Activated naive CD4-positive, alpha-beta T cell treated with anti-CD3 and anti-CD28 coated beads for 36 hours (primary cell): Measurements from ENCODE around the gene TBRG1. TPM values are rescaled to one million over a fixed set of nuclear protein-coding genes. Genes with fewer than 3 reads are reported as not detected.
"Not testable (repeated sequence)": the region's sequence is repeated elsewhere in the genome, so short reads cannot be mapped to it uniquely, and the experiment has no call there.

Source experiments
- CTCF ChIA-PET: fragments of 350-600 bp; sonication (Branson Sonifier 250); formaldehyde crosslinking; loops from one replicate; lab custom pipeline; 2021; ENCODE audit warnings: antibody characterized with exemption; lab: Charles Lee
- DNase-seq: peaks from one replicate; pipeline ENCODE4 v3.0.0-alpha.2; 2020
- H3K27ac Mint-ChIP-seq: one replicate; pipeline ENCODE4 v1.8.0; 2021; ENCODE audit warnings: mild to moderate bottlenecking, mixed read lengths
- H3K27me3 Mint-ChIP-seq: one replicate; pipeline ENCODE4 v1.8.0; 2021; ENCODE audit warnings: low read depth, mixed read lengths
- H3K36me3 Mint-ChIP-seq: one replicate; pipeline ENCODE4 v1.8.0; 2021; ENCODE audit warnings: low read depth, mixed read lengths
- H3K4me1 Mint-ChIP-seq: one replicate; pipeline ENCODE4 v1.8.0; 2021; ENCODE audit warnings: low read depth, mixed read lengths
- H3K4me3 Mint-ChIP-seq: one replicate; pipeline ENCODE4 v1.8.0; 2021; ENCODE audit warnings: mild to moderate bottlenecking, moderate library complexity, mixed read lengths
- H3K9me3 Mint-ChIP-seq: one replicate; pipeline ENCODE4 v1.8.0; 2021; ENCODE audit warnings: mixed read lengths
- intact Hi-C: fragments of 100-400 bp; cut with micrococcal nuclease; formaldehyde crosslinking; loops from one replicate; pipeline ENCODE4 v1.15.1; 2023
- total RNA-seq, 2 experiments: library from RNA; stranded (reverse); gene quantifications; one replicate each; pipeline ENCODE4 v1.2.3, GENCODE V29; 2021

TBRG1 gene
- total RNA-seq, 2 experiments from 2014 or later: 28.3 to 28.6 TPM

DNA sequence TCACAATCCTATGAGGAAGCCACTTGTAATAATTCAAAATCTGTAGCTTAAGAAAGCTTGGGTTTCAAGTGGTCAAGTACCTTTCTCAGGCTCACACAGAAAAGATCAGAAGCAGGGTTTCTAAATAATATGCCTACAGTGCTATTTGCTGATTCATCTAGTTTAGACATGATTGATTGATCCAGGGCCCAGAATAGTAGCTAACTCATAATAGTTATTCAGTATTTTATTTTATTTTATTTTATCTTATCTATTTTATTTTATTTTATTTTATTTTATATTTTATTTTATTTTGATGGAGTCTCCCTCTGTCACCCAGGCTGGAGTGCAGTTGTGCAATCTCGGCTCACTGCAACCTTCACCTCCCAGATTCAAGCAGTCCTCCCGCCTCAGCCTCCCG, 27.4 kb upstream of the TBRG1 start:
- DNase-seq: no peak
- Mint-ChIP-seq H3K4me1 (no peaks in the 10 kb centered on the region), H3K36me3 (no peaks in the 10 kb centered on the region), H3K4me3 (no peak overlapping the region), H3K9me3 (no peaks in the 10 kb centered on the region), H3K27me3 (peaks cover 19% of the 10 kb centered on the region), H3K27ac (no peak overlapping the region)
- intact Hi-C loops: no loop called here
- CTCF ChIA-PET: interaction anchor here (1.1 to 2.2 kb wide), 2 partner anchors 10 to 180 kb away, joined by 4 to 9 read pairs; no protein-coding TSS in a partner anchor

DNA sequence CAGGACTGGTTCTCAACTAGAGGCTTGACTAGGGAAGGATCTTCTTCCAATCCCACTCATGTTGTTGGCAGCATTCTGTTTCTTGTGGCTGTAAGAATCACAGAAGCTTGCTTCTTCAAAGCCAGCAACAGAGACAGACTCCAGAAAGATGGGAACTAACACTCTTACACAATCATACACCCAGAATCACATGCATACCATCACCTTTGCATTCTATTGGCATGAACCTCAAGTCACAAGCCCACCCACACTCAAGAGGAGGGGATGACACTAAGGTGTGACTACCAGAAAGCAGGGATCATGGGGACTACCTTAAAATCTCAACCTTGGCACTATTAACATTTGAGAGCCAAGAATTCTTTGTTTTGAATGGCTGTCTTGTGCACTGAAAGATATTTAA, 25.0 kb upstream of the TBRG1 start:
- Mint-ChIP-seq H3K9me3 (no peaks in the 10 kb centered on the region), H3K4me1 (no peaks in the 10 kb centered on the region), H3K4me3 (no peak overlapping the region), H3K36me3 (no peaks in the 10 kb centered on the region), H3K27me3 (peaks cover 20% of the 10 kb centered on the region), H3K27ac (no peak overlapping the region)
- CTCF ChIA-PET: no interaction called here
- no peak for DNase-seq
- intact Hi-C loops: no loop called here

DNA sequence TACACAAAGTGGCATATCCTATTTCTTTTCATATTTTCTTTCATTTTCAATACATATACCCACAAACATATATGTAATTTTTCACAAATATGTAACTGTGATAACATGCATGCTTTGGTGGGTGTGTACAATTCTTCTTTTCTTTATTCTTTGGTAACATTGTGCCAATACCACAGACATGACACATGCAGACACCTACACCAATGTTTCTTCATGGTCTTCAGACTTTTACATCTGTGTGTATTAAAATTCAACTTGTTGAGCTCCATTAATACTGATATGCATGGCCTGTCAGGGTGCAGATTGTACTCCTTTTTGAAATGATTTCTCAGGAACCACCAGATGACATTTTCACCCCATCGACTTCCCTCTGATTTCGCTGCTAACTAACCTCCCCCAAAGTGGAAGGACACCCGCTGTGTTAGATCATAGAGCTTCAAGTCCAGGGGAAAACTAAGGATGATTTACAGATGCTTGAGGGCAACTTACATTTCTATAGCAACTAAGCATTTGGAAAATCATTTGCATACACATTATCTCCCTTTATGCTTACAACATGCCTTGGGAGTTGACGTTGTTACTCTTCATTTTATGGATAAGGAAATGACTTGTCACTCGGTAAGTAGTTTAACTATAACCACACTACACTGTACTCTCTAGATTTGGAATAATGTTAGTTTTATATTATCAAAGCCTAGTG, 21.9 kb upstream of the TBRG1 start:
- H3K27ac Mint-ChIP-seq: no peak overlapping the region
- no peaks in the 10 kb centered on the region for H3K4me1 Mint-ChIP-seq
- no peaks in the 10 kb centered on the region for H3K36me3 Mint-ChIP-seq
- intact Hi-C loops: no loop called here
- DNase-seq: no peak
- H3K9me3 Mint-ChIP-seq: no peaks in the 10 kb centered on the region
- H3K27me3 Mint-ChIP-seq: peaks cover 20% of the 10 kb centered on the region
- CTCF ChIA-PET: interaction anchor here (0.7 to 1.0 kb wide), 2 partner anchors 15 to 205 kb away, joined by 3 to 4 read pairs; no protein-coding TSS in a partner anchor
- no peak overlapping the region for H3K4me3 Mint-ChIP-seq

DNA sequence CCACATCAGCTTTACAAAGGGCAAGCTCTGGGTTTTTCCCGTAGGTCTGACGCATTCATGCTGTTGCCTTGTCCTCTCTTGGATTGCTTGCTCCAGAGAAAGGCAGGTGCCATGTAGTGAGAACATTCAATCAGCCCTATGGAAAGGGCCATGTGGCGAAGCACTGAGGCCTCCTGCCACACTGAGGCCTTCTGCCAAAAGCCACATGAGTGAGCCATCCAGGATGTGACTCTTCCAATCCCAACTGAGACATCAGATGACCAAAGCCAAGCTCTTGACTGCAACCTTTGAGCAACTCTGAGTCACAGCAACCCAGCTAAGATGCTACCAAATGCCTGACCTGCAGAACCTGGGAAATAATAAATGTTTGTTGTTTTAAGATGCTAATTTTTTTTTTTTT, 20.5 kb upstream of the TBRG1 start:
- no peak for DNase-seq
- intact Hi-C loops: no loop called here
- no peak overlapping the region for H3K4me3 Mint-ChIP-seq
- no peaks in the 10 kb centered on the region for H3K36me3 Mint-ChIP-seq
- H3K27me3 Mint-ChIP-seq: peaks cover 12% of the 10 kb centered on the region
- CTCF ChIA-PET: no interaction called here
- H3K27ac Mint-ChIP-seq: no peak overlapping the region
- H3K4me1 Mint-ChIP-seq: no peaks in the 10 kb centered on the region
- H3K9me3 Mint-ChIP-seq: no peaks in the 10 kb centered on the region

DNA sequence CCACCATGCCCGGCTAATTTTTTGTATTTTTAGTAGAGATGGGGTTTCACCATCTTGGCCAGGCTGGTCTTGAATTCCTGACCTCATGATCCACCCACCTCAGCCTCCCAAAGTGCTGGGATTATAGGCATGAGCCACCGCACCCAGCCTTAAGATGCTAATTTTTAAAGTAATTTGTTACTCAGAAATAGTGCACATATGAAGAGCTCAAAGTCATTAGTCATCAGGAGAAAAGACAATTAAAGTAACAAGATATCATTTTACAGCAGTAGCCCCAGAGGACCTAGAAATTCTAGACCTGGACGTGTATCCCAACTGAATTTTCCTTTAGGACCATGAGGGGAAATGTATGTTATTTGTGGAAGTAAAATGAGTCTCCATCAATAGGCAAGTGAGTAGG, 19.9 kb upstream of the TBRG1 start:
- H3K36me3 Mint-ChIP-seq, H3K4me1 Mint-ChIP-seq, intact Hi-C loops, H3K4me3 Mint-ChIP-seq, CTCF ChIA-PET, DNase-seq, H3K27ac Mint-ChIP-seq, H3K9me3 Mint-ChIP-seq, H3K27me3 Mint-ChIP-seq: not testable (repeated sequence)

DNA sequence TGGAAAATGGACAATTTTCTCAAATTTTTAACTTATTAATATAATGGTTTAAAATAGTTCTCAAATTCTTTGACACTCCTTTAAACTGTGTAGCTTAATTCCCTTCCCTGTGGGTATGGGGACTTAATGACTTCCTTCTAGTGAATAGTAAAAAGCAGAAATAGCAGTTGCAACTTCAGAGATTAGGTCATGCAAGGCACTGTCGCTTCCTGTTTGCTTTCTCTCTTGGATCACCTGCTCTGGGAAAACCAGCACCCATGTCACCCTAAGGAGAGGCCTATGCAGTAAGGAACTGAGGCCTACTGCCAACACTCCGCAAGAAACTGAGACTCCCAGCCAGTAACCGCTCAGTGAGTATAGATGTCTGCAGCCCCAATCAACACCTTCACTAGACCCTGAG, 16.9 kb upstream of the TBRG1 start:
- H3K9me3 Mint-ChIP-seq: no peaks in the 10 kb centered on the region
- H3K4me3 Mint-ChIP-seq: no peak overlapping the region
- no peaks in the 10 kb centered on the region for H3K36me3 Mint-ChIP-seq
- no peak overlapping the region for H3K27ac Mint-ChIP-seq
- intact Hi-C loops: no loop called here
- H3K4me1 Mint-ChIP-seq: no peaks in the 10 kb centered on the region
- no peaks in the 10 kb centered on the region for H3K27me3 Mint-ChIP-seq
- CTCF ChIA-PET: no interaction called here
- no peak for DNase-seq

DNA sequence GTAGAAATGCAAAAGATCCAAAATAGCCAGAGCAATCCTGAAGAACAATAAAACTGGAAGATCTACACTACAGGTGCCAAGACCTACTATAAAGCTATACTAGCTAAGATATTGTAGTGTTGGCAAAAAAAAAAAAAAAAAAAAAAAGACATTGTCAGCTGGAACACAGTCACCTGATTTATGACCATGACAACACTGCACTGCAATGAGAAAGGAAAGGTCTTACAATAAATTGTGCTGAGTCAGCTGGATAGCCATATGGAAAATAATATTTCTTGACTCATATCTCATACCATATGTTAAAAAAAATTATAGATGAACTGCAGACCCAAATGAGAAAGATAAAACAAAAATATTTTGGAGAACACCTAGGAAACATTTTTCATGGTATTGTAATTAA, 14.5 kb upstream of the TBRG1 start:
- H3K4me1 Mint-ChIP-seq: peaks cover 9% of the 10 kb centered on the region
- DNase-seq: no peak
- no peaks in the 10 kb centered on the region for H3K36me3 Mint-ChIP-seq
- CTCF ChIA-PET: no interaction called here
- H3K4me3 Mint-ChIP-seq: no peak overlapping the region
- no peaks in the 10 kb centered on the region for H3K27me3 Mint-ChIP-seq
- H3K9me3 Mint-ChIP-seq: no peaks in the 10 kb centered on the region
- intact Hi-C loops: no loop called here
- no peak overlapping the region for H3K27ac Mint-ChIP-seq

DNA sequence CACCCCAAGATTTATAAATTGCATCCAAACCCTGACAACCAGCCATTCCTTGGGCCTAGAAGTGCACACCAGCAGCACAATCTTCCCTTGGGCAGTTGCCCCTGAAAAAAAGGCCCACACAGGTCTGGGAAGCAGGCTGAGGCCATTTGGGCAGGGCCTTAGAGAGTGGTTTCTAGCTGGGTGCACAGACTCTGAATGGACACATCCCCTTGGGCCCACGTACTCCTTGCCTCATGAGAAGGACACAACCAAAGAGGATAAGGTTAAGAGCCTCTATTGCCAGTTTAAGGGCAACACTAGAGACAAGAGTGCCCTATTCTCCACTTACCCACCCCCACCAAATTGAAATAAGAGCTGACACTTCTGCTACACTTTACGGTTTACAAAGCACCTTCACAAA, 12.4 kb upstream of the TBRG1 start:
- Mint-ChIP-seq H3K4me3 (no peak overlapping the region), H3K27me3 (peaks cover under 1% of the 10 kb centered on the region), H3K4me1 (peaks cover 9% of the 10 kb centered on the region), H3K27ac (no peak overlapping the region), H3K36me3 (no peaks in the 10 kb centered on the region), H3K9me3 (no peaks in the 10 kb centered on the region)
- DNase-seq: no peak
- intact Hi-C loops: no loop called here
- CTCF ChIA-PET: no interaction called here

DNA sequence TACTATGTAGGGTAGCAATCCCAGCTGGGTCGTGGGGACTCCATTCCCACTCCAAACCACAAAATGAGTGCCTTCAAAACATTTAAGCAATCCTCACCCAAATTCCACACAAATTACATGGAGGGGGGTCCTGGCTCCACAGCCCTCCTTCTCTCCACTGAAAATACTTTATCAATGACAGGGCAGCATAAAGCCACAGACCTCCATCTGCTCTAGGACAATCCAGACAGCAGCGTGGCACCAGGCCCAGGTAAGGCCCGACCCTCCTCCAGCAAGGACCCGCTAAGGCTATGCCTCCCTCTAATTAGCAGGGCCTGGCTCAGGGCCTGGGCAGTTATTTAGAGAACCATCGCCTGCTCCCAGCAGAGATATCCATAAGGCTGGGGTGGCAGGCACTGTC, 11.6 kb upstream of the TBRG1 start, which contains the start of gene PANX3:
Gene PANX3, plus strand, starts transcription at position 365 of the 400 bp plus-strand sequence. CDS start 129 bp downstream, outside the sequence.
- peaks cover 3% of the 10 kb centered on the region for H3K27me3 Mint-ChIP-seq
- no peak for DNase-seq

DNA sequence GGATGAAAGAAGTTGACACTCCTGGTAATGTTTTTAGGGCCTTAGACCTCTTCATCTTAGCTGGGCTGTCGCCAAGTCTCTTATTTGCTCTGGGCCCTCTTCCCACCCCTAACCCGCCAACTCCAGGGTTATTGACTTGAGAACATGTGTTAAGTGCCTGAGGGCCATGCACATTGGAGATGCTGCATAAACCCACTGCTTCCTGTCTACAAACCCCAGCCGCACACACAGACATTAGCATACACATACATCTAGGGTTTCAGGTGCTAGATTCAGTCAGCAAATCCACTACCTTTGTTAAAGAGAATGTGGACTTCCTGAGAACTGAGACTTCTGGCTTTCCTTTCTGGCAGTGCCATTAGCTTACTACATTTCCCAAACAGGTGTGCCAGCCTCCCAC, 10.6 kb upstream of the TBRG1 start:
- Mint-ChIP-seq H3K36me3 (no peaks in the 10 kb centered on the region), H3K27me3 (peaks cover 5% of the 10 kb centered on the region), H3K27ac (no peak overlapping the region), H3K4me1 (peaks cover 9% of the 10 kb centered on the region), H3K4me3 (no peak overlapping the region), H3K9me3 (no peaks in the 10 kb centered on the region)
- CTCF ChIA-PET: interaction anchor here (0.6 to 0.9 kb wide), 3 partner anchors 167 to 254 kb away, joined by 3 read pairs; no protein-coding TSS in a partner anchor
- DNase-seq: peak; percentile 25
- intact Hi-C loops: no loop called here

More for the DNA sequence above, 11.6 kb upstream of the TBRG1 start, which contains the start of gene PANX3:
- H3K27ac Mint-ChIP-seq: no peak within 1 kb of the TSS
- H3K4me1 Mint-ChIP-seq: peaks cover 9% of the 10 kb centered on the region
- H3K36me3 Mint-ChIP-seq: no peaks in the 10 kb centered on the region
- CTCF ChIA-PET: no interaction called here
- H3K9me3 Mint-ChIP-seq: no peaks in the 10 kb centered on the region
- intact Hi-C loops: no loop called here
- H3K4me3 Mint-ChIP-seq: no peak within 1 kb of the TSS

DNA sequence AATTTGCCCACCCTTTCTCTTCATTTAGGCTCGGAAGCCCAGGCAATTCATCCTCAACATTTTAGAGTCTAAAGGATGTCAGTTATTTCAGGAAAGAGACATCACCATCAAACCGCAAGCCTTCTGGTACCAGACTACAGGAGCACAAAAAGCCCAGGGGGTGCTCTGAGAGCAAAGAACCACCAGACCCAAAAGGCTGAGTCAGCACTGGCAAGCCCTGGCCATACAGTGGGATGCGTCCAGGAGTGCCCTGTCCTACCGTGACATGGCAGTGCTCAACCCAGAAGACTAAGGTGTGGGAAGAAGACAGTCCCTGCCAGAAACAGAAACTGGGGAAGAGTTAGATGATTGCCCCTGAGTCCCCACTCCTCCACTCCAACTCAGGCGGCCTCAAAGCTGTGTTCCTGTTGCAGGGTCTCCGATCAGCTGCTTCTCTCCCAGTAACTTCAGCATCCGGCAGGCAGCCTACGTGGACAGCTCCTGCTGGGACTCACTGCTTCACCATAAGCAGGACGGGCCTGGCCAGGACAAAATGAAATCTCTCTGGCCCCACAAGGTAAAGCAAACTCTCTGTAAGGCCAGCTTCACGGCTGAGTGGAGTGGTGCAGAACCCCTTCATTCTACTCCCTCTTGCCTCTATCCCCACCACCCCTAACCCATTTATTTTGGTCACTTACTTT, 10.0 kb upstream of the TBRG1 start:
- H3K36me3 Mint-ChIP-seq: no peaks in the 10 kb centered on the region
- no peak for DNase-seq
- no peaks in the 10 kb centered on the region for H3K9me3 Mint-ChIP-seq
- CTCF ChIA-PET: no interaction called here
- H3K4me1 Mint-ChIP-seq: peaks cover 9% of the 10 kb centered on the region
- H3K4me3 Mint-ChIP-seq: no peak overlapping the region
- intact Hi-C loops: no loop called here
- H3K27ac Mint-ChIP-seq: no peak overlapping the region
- peaks cover 5% of the 10 kb centered on the region for H3K27me3 Mint-ChIP-seq

DNA sequence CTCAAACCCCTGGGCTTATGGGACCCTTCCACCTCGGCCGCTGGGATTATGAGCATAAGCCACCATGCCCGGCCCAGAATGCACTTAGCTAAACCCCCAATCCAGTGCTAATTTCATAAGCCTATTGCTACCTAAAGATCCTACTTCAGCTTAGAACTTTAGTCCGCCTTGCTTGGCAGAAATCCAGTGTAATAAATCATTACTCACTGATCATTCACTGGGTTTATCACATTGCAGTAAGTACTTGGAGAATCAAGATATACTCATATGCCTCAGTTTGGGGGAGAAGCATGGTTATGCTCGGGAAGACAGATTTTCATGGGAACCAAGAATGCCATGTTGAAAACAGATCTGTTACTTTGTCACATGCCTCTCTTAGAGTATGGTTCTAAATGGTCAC, 3.8 kb upstream of the TBRG1 start:
- intact Hi-C loops: no loop called here
- H3K4me3 Mint-ChIP-seq: no peak overlapping the region
- no peak for DNase-seq
- no peak overlapping the region for H3K27ac Mint-ChIP-seq
- H3K36me3 Mint-ChIP-seq: no peaks in the 10 kb centered on the region
- H3K4me1 Mint-ChIP-seq: peaks cover 4% of the 10 kb centered on the region
- H3K9me3 Mint-ChIP-seq: no peaks in the 10 kb centered on the region
- CTCF ChIA-PET: no interaction called here
- peaks cover 5% of the 10 kb centered on the region for H3K27me3 Mint-ChIP-seq
